ENCODE results near the gene CXCL5.
"Not testable (repeated sequence)": the region's sequence is repeated elsewhere in the genome, so short reads cannot be mapped to it uniquely, and the experiment has no call there.

Gene CXCL5

DNA sequence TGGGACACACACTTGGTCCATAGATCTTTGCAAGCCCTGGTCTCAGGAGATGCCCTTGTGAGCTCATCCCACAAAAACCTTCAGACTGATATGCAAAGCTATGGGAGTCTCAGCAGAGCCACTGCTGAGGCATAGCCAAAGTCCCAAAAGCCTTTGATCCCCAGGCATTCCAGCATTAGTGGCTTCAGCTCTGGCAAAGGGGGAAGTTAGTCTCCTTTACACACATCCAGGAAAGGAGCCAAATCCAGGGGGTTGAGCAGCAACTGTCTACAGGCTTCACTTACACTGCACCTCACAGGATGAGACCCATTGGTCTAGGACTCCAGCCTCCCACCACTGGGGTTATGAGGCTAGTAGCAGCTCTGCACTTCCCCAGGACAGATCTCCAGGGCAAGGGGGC is 30.6 kb downstream of the CXCL5 start:
- DNase-seq = no peak

DNA sequence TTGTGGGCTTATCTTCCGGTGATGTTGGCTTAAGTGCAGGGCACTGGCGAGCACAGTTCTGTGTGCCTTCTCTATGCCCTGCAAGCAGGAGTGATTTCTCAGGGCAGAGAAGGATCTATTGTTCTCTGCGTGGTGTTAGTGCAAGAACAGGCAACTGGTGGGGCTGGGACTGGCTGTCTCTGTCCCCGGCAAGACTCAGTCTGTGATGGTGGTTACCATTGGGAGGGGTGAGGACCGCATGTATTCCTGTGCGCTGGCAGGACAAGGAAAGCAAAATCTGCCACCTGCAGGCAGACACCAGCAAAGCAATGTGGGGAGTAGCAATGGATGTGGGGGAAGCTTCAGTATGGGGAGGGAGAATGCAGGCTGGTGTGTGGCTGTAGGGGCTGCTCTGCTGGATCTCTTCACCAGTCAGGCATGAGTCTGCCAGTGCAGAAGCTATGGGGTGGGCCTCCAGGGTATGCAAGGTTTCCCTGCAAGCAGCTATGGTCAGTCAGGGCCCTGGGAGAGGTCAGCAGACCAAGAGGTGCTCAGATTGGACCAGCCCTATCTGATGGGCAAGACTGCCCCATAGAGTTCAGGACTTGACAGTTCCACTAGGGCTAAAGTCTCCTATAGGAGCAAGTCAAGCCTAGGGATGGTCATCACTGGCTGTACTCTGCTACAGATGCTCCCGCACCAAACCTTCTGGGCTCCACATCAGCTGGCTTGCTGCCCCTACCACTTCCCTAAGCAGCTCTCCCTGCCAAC is 33.4 kb downstream of the CXCL5 start:
- DNase-seq = peak in 1 of 3 experiments; percentile 3

DNA sequence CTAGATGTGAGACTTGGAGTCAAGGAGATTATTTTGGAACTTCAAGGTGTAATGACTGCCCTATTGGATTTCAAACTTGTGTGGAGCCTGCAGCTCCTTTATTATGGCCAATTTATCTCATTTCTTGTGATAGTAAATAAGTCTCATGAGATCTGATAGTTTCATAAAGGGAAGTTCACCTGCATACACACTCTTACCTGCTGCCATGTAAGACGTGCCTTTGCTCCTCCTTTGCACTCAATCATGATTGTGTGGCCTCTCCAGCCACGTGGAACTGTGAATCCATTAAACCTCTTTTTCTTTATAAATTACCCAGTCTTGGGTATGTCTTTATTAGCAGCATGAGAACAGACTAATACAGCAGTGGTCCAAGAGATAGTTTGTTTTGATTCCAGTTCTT is 35.8 kb downstream of the CXCL5 start:
- DNase-seq = no peak

DNA sequence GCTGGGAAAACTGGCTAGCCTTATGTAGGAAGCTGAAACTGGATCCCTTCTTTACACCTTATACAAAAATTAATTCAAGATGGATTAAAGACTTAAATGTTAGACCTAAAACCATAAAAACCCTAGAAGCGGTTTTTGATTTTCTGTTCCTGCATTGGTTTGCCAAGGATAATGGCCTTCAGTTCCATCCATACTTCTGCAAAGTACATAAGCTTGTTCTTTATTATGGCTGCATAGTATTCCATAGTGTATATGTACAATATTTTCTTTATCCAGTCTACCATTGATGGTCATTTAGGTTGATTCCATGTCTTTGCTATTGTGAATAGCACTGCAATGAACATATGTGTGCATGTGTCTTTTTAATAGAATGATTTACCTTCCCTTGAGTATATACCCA is 39.4 kb downstream of the CXCL5 start:
- not testable (repeated sequence) for DNase-seq

DNA sequence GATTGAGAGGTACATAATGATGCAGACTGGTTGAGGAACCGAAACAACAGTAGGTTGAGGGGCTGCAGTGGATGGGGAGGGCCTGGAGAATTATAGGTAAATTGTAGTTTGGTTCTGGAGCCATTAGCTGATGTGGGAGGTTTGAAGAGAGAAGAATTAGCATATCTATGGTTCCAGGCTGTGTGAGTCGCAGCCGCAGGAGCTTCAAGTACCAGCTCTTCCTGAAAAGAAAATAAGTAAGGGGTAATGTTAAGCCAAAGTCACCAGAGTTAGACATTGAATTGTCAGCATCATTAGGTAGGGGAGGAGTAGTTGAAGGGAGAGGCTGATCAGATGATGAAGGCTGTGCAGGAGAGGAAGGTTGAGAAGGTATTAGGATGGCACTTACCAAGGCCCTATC is 46.1 kb downstream of the CXCL5 start:
- DNase-seq = no peak

DNA sequence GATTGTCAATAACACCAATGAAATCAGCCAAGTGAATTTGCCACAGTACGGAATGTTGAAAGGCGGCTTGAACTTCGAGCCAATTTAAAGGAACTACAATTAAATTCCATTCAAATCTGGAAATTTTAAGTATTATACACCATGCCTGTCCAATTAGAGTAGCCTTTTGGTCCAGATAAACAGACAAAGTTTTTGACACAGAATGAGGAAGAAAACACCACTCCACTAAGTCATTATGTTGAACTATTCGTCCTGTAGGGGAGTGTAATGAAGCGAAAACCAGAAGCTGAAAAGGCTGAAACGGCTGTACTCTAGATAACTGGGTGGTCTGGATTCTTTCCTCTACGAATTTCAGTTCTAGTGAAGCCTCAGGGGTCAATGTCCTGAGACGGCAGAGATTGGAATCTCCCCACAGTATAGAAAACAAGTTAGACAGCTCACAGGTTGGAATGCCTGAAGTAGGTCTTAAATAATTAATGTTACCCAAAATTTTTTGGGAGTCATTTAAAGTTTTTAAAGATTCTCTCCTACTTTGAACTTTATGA is 48.0 kb downstream of the CXCL5 start:
- not testable (repeated sequence) for DNase-seq

DNA sequence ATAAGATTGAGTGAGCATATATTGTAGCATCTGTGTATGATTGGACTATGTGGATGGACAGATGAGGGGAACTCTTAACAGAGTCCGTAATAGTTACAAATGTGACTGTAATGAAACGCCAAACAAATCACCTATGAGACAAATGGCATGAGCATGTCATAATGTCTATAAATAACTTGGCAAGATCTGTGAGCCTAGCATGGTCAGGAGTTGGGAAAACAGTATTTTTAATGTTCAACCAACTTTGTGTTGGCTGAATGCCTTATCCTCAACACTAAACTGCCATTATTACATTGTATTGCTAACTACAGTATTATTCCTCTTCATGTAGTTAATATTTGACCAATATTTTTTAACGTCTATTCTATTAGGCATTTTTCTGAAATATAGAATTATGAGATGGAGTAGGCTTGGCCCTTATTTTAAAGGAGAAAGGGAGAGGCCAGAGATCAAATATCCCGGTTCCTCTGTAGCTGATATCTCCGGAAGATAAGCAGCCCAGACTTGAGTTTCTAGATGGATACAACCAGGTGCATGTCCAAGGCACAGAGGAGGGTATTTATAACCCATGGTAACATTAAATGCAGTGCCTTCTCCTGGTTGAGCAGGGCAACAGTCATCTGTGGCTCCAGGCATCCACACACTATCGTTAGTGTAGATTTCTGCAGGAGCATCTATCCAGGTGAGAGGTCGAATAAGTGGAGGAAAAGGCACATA is 49.3 kb downstream of the CXCL5 start:
- DNase-seq = no peak

DNA sequence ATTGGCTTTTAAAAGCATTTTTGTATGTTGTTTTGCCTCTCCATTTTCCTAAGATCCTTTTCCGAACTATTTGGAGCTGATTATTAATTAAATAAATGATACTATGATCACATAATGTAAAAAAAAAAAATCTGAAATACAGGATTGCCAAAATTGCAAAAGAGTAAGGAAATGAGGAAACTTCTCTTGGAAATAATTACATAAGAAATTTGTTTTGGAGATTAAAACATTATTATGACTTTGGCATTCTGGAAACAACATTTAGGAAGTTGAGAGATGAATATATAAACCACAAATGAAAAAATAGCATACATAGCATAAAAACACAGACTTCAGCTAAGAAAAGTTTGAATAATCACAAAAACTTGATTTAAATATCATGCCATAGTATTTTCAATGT is 50.2 kb downstream of the CXCL5 start:
- DNase-seq = no peak

DNA sequence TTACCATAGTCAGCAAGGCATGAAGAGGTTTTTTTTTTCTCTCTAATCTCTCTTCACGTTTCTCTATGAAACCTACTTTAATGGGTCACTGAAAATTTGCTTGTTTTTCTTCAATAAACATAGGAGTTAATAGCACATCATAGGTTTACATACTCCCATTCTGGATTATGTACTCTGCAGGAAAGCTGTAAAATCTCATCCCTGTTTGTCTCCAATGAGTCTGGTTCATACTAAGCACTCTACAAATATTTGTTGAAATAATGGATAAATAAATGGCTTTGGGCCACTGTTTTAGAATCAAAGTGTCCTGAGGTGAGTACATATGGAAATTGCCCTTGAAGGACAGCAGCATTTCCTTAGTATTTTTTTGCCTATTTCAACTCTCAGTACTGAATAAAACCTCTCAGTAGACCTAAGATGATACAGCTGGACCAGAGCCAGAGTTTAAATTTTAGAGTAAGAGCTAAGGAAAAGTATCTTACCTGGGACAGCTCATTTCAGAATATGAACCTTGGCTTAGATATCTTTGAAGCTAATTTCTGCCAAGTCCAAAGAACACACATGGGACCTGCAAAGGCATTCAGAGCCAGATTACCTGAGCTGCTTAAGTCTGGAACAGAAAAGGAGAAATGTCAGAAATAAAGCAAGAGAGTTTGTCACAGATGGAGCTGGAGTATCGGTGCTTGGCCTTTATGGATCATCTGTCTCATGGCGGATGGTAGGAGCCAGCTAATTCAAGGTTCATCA is 51.1 kb downstream of the CXCL5 start:
- DNase-seq = peak in 2 of 3 experiments; percentile 7 to 47

DNA sequence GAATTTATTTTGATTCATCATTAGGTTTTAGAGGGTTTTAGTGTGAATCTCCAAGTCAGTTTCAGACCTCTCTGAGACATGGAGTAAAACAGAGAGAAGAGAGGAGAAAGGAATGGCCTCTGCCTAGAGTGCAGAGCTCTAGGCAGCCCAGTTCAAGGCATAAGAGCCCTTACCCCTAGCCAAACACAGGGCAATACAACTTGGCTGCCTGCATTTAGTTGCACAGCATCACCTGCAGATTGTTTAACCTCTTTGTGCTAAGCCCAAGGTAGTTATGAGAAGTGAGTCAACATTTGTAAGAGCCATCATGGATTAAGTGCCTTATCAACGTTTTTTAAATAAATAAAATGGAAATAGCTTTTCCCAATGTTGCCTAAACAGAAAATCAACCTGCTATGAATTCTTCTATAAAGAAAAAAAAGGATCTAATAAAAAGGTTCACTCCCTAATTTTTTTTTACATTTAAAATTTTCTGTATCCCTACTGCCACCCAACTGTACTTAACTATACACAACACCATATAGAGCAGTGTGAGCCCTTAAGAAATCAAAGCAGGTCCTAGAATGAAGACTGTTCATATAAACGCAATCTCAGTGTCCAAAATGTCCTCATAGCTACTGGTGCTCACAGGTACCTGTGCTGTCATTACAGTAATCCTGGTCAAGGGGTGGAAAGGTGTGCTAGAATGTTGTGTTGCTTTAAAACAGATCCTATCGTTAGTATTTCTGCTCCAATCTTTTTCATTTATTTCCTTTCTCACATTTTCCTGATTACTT is 52.6 kb downstream of the CXCL5 start:
- DNase-seq = peak in 1 of 3 experiments; percentile 32
